Psoas muscle (tissue), 8 donors: ENCODE results near the gene PTTG1. TPM values are rescaled to one million over a fixed set of nuclear protein-coding genes. Genes with fewer than 3 reads are reported as not detected.

ENCODE experiments used
- ATAC-seq, 4 donors: fragments of 200-7000 bp; cut with Tn5 transposase; one replicate each; pipeline ENCODE4 v1.9.1; 2020; ENCODE audit warnings: moderate library complexity in 3 of 4, mild to moderate bottlenecking in 2 of 4
- DNase-seq, 2 donors: peaks; one replicate each; pipeline ENCODE4 v3.0.0-alpha.2; 2020
- H3K27ac ChIP-seq: fragments of 200-600 bp; one replicate; pipeline ENCODE4 v1.8.0; 2022
- H3K27me3 ChIP-seq, 3 donors: fragments of 200-600 bp in 1 of 3; one replicate each; pipeline versions ENCODE4 v1.6.1 to v1.8.0; 2013 to 2022; ENCODE audit warnings: low read length in 2 of 3, mild to moderate bottlenecking in 2 of 3, moderate library complexity in 1 of 3; ENCODE audit not compliant: insufficient read depth in 3 of 3
- H3K36me3 ChIP-seq, 2 donors: fragments of 200-600 bp in 1 of 2; one replicate each; pipeline versions ENCODE4 v1.6.1 to v1.8.0; 2013 to 2022; ENCODE audit warnings: low read depth in 1 of 2, mild to moderate bottlenecking in 1 of 2, moderate library complexity in 1 of 2; ENCODE audit not compliant: insufficient read depth in 1 of 2
- H3K4me1 ChIP-seq: fragments of 200-600 bp; one replicate; pipeline ENCODE4 v1.8.0; 2022
- H3K4me3 ChIP-seq: fragments of 200-600 bp; one replicate; pipeline ENCODE4 v1.8.0; 2022; ENCODE audit warnings: mild to moderate bottlenecking
- H3K9me3 ChIP-seq: fragments of 200-600 bp; one replicate; pipeline ENCODE4 v1.8.0; 2022
- WGBS, 3 donors: extraction: QIAGEN DNeasy Blood & Tissue Kit; methylation state at CpG; one replicate each; pipeline versions ENCODE4 v1.1.6 to v1.1.7; 2013; 5-methylcytosine and 5-hydroxymethylcytosine counted together
- intact Hi-C, 2 donors: fragments of 100-400 bp; cut with DNase I; formaldehyde crosslinking; loops; one replicate each; pipeline versions ENCODE4 v1.11.0 to v1.14.2; 2022
- polyA plus RNA-seq, 3 donors: library from polyadenylated mRNA; stranded (reverse); fragments of 200-250 nt; gene quantifications; one replicate each; pipeline ENCODE4 v1.2.3, GENCODE V29; 2013
- total RNA-seq, 4 donors: library from RNA; stranded (reverse); fragmentation: NEBNext Ultra II Directional in 2 of 4; extraction: Animal tissue kit (Norgen Biotek cat#: 25700) in 2 of 4; gene quantifications; one replicate each; pipeline versions ENCODE4 v1.2.1 to v1.2.4, GENCODE V29; 2021 to 2023
- TF ChIP-seq, protein P1 (sequence below): fragments of 200-600 bp; IDR thresholded peaks from one replicate; pipeline ENCODE4 v1.8.0; 2022; ENCODE audit warnings: antibody characterized with exemption
- donor health status: healthy with polysubstance abuse.
- donor health status: DM: no; HTN: no; CAD: no; lungs with moderate emphysema.
- donor health status: Bipolar disorder and iron deficiency.
- donor health status: healthy.
- donor health status: DM: yes; HTN: yes; CAD: no.
- donor health status: DM: no; HTN: no; CAD: no.
- donor health status: DM: no; HTN: no; CAD: no.
- donor health status: DM: yes; HTN: yes; CAD: no.

PTTG1 gene
- total and polyA plus RNA-seq, 7 donors = 1.9 to 26.7 (median 3.0) TPM

DNA sequence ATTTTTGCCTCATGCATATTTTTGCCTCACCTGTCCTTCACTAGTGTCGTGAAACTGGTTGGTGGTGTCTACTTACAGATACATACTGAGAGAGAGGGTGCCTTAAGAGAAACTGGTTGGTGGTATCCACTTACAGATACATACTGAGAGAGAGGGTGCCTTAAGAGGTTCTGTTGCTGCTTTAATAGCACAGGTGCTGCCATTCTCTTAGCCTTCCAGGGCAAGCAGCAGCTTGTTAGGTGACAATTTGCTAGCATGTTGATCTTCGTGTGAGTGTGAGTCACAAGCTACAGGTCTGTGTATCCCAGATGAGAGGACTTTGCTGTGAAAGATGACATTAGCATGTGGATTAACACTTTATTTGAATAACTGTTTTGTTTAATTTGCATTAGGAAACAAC, 1.4 kb downstream of the PTTG1 start:
- DNase-seq (no peak), ATAC-seq (no peak)
- H3K4me3 ChIP-seq = no peak overlapping the region
- TF ChIP-seq, protein P1, sequence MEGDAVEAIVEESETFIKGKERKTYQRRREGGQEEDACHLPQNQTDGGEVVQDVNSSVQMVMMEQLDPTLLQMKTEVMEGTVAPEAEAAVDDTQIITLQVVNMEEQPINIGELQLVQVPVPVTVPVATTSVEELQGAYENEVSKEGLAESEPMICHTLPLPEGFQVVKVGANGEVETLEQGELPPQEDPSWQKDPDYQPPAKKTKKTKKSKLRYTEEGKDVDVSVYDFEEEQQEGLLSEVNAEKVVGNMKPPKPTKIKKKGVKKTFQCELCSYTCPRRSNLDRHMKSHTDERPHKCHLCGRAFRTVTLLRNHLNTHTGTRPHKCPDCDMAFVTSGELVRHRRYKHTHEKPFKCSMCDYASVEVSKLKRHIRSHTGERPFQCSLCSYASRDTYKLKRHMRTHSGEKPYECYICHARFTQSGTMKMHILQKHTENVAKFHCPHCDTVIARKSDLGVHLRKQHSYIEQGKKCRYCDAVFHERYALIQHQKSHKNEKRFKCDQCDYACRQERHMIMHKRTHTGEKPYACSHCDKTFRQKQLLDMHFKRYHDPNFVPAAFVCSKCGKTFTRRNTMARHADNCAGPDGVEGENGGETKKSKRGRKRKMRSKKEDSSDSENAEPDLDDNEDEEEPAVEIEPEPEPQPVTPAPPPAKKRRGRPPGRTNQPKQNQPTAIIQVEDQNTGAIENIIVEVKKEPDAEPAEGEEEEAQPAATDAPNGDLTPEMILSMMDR = no peak
- H3K9me3 ChIP-seq = no peaks in the 10 kb centered on the region
- no peaks in the 10 kb centered on the region for H3K27me3 ChIP-seq
- intact Hi-C loops = no loop called here
- H3K4me1 ChIP-seq = peaks cover 7% of the 10 kb centered on the region
- no peak overlapping the region for H3K27ac ChIP-seq
- no peaks in the 10 kb centered on the region for H3K36me3 ChIP-seq
- WGBS, 3 donors = 27 to 58% (median 28%) methylated on average over 2 of the region's 2 CpGs

DNA sequence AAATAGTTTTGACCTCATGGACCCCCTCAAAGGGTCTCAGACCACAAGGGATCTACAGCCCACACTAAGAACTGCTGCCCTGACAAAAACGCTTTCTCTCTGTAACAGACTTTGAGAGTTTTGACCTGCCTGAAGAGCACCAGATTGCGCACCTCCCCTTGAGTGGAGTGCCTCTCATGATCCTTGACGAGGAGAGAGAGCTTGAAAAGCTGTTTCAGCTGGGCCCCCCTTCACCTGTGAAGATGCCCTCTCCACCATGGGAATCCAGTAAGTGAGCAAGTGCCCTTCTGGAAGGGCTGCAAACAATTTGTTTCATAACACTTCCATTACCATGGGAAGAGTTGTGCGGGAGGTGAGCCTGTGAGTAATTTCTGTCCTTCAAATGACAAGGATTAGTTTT, 6.0 kb downstream of the PTTG1 start:
- intact Hi-C loops = no loop called here
- Histone ChIP-seq H3K27me3 (no peaks in the 10 kb centered on the region), H3K36me3 (no peaks in the 10 kb centered on the region), H3K9me3 (no peaks in the 10 kb centered on the region), H3K4me1 (no peaks in the 10 kb centered on the region), H3K27ac (no peak overlapping the region), H3K4me3 (no peak overlapping the region)
- TF ChIP-seq, protein P1 = no peak
- WGBS, 3 donors = 93 to 98% (median 94%) methylated on average over 4 of the region's 4 CpGs
- DNase-seq = no peak
- ATAC-seq = no peak

DNA sequence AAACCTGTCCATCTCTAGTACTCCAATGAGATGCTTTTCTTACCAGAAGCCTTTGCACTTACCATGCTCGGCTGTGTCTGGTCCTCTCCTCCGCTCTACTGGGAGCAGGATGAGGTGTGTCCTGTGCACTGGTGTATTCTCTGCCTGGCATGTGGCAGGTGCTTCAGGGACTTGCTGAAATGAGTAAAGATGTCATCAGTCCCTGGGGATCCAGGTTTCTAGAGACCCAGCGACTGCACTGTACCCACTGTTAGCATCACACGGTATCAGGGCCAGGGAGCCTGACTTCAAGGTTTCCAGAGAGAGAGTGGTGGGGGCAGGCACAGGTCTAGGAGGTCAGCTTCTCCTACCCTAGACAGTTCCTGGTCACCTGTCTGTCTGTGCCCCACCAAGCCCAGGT, 10.5 kb downstream of the PTTG1 start:
- WGBS, 3 donors = 91 to 93% (median 91%) methylated on average over 4 of the region's 4 CpGs

DNA sequence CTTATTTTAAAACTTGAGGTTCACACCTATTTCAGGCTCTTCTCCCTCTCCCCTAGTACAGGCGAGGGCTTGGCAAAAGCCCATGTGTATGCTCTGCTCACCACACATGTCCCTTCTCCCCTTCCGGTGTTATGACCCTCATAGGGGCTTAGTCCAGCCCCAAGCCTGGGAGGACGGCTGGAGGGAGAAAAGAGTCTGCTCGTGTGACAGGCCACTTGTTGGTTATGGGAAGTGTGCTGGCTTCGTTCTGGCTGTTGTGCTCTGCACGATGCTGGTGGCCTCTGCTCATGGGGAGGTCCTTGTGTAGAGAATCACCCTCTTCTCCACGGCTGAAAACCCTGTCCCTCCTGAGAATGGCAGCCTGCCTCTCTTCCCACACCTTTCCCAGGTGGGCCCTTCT, 11.1 kb downstream of the PTTG1 start:
- intact Hi-C loops = no loop called here
- WGBS, 3 donors = 73 to 88% (median 74%) methylated on average over 7 of the region's 7 CpGs
- no peak overlapping the region for H3K4me3 ChIP-seq

More for the DNA sequence above, 10.5 kb downstream of the PTTG1 start:
- H3K9me3 ChIP-seq = no peaks in the 10 kb centered on the region
- intact Hi-C loops = no loop called here
- no peak overlapping the region for H3K4me3 ChIP-seq
- no peak overlapping the region for H3K27ac ChIP-seq
- DNase-seq (no peak), ATAC-seq (no peak)
- peaks cover 0 to 2% (median 0%) of the 10 kb centered on the region in 3 donors for H3K27me3 ChIP-seq
- H3K36me3 ChIP-seq = no peaks in the 10 kb centered on the region
- no peaks in the 10 kb centered on the region for H3K4me1 ChIP-seq
- TF ChIP-seq, protein P1 = no peak

More for the DNA sequence above, 11.1 kb downstream of the PTTG1 start:
- ATAC-seq (no peak), DNase-seq (no peak)
- H3K9me3 ChIP-seq = no peaks in the 10 kb centered on the region
- H3K27ac ChIP-seq = no peak overlapping the region
- H3K4me1 ChIP-seq = no peaks in the 10 kb centered on the region
- peaks cover 0 to 2% (median 0%) of the 10 kb centered on the region in 3 donors for H3K27me3 ChIP-seq
- TF ChIP-seq, protein P1 = no peak
- no peaks in the 10 kb centered on the region for H3K36me3 ChIP-seq
